Mononuclear cell (primary cell): ENCODE results near the gene DPEP3. TPM values are rescaled to one million over a fixed set of nuclear protein-coding genes. Genes with fewer than 3 reads are reported as not detected.
"Not testable (repeated sequence)": the region's sequence is repeated elsewhere in the genome, so short reads cannot be mapped to it uniquely, and the experiment has no call there.

ENCODE experiments used
- H3K27me3 ChIP-seq: 2 replicates; pipeline ENCODE4 v1.6.0; 2011; ENCODE audit warnings: low read length, control low read depth; ENCODE audit not compliant: insufficient read depth
- H3K4me1 ChIP-seq: 2 replicates; pipeline ENCODE4 v1.5.1; 2011; ENCODE audit warnings: mild to moderate bottlenecking, low read length, control low read depth; ENCODE audit not compliant: insufficient read depth
- H3K4me3 ChIP-seq: 2 replicates; pipeline ENCODE4 v1.5.1; 2011; ENCODE audit warnings: mild to moderate bottlenecking, low read length, moderate library complexity
- H3K9me3 ChIP-seq: 2 replicates; pipeline ENCODE4 v1.5.1; 2011; ENCODE audit warnings: low read depth, mild to moderate bottlenecking, control low read depth, low read length
- total RNA-seq: library from RNA; depleted of rRNA; stranded (reverse); fragments of >200 nt; gene quantifications from one replicate; pipeline ENCODE4 v1.2.3, GENCODE V29; 2012

The DPEP3 gene
- total RNA-seq, 1 donor = 0.21 TPM

GRCh38 chr16:67999985-68000384 is 19.7 kb upstream of the DPEP3 start:
- Histone ChIP-seq H3K4me3 (peak overlapping the region; percentile 41), H3K27me3 (no peaks in the 10 kb centered on the region), H3K4me1 (peaks cover 74% of the 10 kb centered on the region), H3K9me3 (no peaks in the 10 kb centered on the region)

GRCh38 chr16:67998779-67999688 is 18.7 kb upstream of the DPEP3 start, which contains the start of gene DPEP2:
Gene DPEP2 (minus strand): TSS chr16:67999484. CDS start chr16:67993212, 6,272 bp downstream.
- H3K4me1 ChIP-seq = peaks cover 72% of the 10 kb centered on the region
- not testable (repeated sequence) for H3K9me3 ChIP-seq, H3K27me3 ChIP-seq
- peak within 1 kb of the TSS; percentile 41 for H3K4me3 ChIP-seq

GRCh38 chr16:67998231-67998778 is 18.0 kb upstream of the DPEP3 start:
- H3K9me3 ChIP-seq = not testable (repeated sequence)
- peak overlapping the region; percentile 41 for H3K4me3 ChIP-seq

GRCh38 chr16:67996666-67997065 is 16.4 kb upstream of the DPEP3 start:
- Histone ChIP-seq H3K4me1 (peaks cover 94% of the 10 kb centered on the region), H3K9me3 (no peaks in the 10 kb centered on the region), H3K27me3 (no peaks in the 10 kb centered on the region), H3K4me3 (no peak overlapping the region)

More at GRCh38 chr16:67998231-67998778, 18.0 kb upstream of the DPEP3 start:
- not testable (repeated sequence) for H3K27me3 ChIP-seq
- peaks cover 80% of the 10 kb centered on the region for H3K4me1 ChIP-seq

- Histone ChIP-seq H3K4me1 (peaks cover 81% of the 10 kb centered on the region), H3K4me3 (no peak overlapping the region), H3K27me3 (no peaks in the 10 kb centered on the region), H3K9me3 (no peaks in the 10 kb centered on the region)
Observed at GRCh38 chr16:67995423-67995822, 15.1 kb upstream of the DPEP3 start.

GRCh38 chr16:67994040-67994408 is 13.7 kb upstream of the DPEP3 start:
- not testable (repeated sequence) for H3K27me3 ChIP-seq, H3K9me3 ChIP-seq
- peaks cover 70% of the 10 kb centered on the region for H3K4me1 ChIP-seq
- peak overlapping the region; percentile 38 for H3K4me3 ChIP-seq

- no peaks in the 10 kb centered on the region for H3K27me3 ChIP-seq
- peaks cover 70% of the 10 kb centered on the region for H3K4me1 ChIP-seq
- H3K4me3 ChIP-seq = peak overlapping the region; percentile 38
- H3K9me3 ChIP-seq = no peaks in the 10 kb centered on the region
Observed at GRCh38 chr16:67993207-67994039, 13.1 kb upstream of the DPEP3 start.

GRCh38 chr16:67992661-67993206 is 12.4 kb upstream of the DPEP3 start:
- Histone ChIP-seq H3K27me3 (no peaks in the 10 kb centered on the region), H3K4me3 (no peak overlapping the region), H3K4me1 (peaks cover 63% of the 10 kb centered on the region), H3K9me3 (no peaks in the 10 kb centered on the region)

- Histone ChIP-seq H3K4me3 (no peak overlapping the region), H3K9me3 (no peaks in the 10 kb centered on the region), H3K27me3 (no peaks in the 10 kb centered on the region), H3K4me1 (peaks cover 51% of the 10 kb centered on the region)
Observed at GRCh38 chr16:67990018-67990386, 9.7 kb upstream of the DPEP3 start.

- H3K4me1 ChIP-seq = peaks cover 51% of the 10 kb centered on the region
- H3K4me3 ChIP-seq = no peak overlapping the region
- no peaks in the 10 kb centered on the region for H3K27me3 ChIP-seq
- H3K9me3 ChIP-seq = no peaks in the 10 kb centered on the region
Observed at GRCh38 chr16:67989322-67990017, 9.2 kb upstream of the DPEP3 start.

GRCh38 chr16:67988675-67989074 is 8.4 kb upstream of the DPEP3 start:
- H3K4me1 ChIP-seq = peaks cover 52% of the 10 kb centered on the region
- H3K9me3 ChIP-seq = no peaks in the 10 kb centered on the region
- H3K27me3 ChIP-seq = no peaks in the 10 kb centered on the region
- H3K4me3 ChIP-seq = no peak overlapping the region

- Histone ChIP-seq H3K4me3 (no peak overlapping the region), H3K27me3 (no peaks in the 10 kb centered on the region), H3K4me1 (peaks cover 47% of the 10 kb centered on the region), H3K9me3 (no peaks in the 10 kb centered on the region)
Observed at GRCh38 chr16:67987460-67988160, 7.3 kb upstream of the DPEP3 start.

- Histone ChIP-seq H3K4me3 (no peak overlapping the region), H3K27me3 (no peaks in the 10 kb centered on the region), H3K4me1 (peaks cover 40% of the 10 kb centered on the region), H3K9me3 (no peaks in the 10 kb centered on the region)
Observed at GRCh38 chr16:67986949-67987348, 6.7 kb upstream of the DPEP3 start.
